ENCODE measurements around the gene ARL10.

Gene ARL10

DNA sequence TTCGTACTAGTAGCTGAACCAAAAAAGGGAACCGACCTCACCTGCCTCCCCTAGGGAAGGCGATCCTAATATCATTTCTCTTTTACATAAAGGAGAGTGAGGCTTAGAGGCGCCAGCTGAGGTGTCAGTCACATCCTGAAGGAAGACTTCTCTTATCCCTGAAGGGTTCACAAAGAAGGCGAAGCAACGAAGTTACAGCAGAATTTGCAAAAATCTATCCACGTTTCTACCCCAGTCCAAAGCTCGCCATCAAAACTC, 3.1 kb upstream of the ARL10 start:
- no peak for DNase-seq

DNA sequence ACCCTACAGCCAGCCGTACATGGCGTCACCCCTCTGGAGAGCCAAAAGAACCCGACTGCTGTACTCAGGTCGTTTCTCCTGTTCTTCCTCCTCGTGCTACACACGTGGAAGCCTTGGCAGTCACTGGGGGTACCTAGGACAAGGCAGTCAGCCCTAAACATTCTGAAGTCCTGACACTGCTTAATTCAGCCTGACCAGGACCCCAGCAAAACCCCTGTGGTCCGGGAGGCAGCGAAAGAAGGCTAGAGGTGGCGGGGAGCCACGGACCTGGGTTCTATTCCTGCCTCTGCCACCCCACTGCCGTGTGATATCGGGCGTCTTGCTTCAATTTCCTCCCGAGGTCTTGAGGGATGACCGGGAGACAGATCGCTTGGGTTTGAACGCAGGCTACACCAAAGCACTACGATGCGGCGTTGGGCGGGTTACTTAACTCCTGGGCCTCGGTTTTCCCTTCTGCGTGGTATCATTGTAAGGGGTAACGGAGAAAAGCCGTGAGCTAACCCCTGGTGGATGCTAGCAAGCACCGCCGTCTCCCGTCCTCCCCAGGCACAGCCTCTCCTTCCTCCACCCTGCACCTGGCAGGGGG, 429 bp upstream of the ARL10 start:
- DNase-seq = peak; percentile 44

DNA sequence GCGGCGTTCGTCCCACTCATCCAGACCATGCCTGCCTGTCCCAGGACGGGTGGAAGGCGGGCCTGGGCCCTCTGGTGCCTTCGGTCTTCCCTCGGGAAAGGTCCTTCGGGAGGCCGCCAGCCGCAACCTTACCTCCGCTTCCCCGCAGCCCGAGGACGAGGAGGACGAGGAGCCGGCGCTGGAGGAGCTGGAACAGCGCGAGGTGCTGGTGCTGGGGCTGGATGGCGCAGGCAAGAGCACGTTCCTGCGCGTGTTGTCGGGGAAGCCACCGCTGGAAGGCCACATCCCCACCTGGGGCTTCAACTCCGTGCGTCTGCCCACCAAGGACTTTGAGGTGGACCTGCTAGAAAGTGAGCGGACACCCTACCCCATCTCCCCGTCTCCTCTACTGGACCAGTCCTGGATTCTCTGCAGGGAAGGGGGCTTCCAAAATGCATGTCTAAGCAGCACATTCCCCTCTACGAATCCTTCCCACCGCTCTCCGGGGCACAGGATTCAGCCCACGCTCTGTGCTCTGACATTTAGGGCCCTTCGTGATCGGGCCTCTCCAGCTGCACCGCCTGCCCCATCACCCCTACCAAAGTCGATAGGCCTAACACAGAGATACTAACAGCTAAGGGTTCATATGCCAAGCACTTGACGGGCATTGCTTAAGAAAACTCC, 1.1 kb downstream of the ARL10 start:
- DNase-seq = no peak

DNA sequence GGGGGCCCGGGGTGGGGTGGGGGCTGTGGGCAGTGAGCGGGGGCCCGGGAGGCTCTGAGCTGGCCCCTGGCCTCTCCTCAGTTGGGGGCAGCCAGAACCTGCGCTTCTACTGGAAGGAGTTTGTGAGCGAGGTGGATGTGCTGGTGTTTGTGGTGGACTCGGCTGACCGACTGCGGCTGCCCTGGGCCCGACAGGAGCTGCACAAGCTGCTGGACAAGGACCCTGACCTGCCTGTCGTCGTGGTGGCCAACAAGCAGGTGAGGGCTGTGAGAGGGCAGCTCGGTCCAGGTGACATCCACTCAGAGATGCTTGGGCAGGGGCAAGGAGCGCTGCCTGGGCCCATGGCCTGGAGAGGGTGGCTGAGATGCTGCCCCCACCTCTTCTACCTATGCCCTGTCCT, 3.4 kb downstream of the ARL10 start:
- DNase-seq = no peak

DNA sequence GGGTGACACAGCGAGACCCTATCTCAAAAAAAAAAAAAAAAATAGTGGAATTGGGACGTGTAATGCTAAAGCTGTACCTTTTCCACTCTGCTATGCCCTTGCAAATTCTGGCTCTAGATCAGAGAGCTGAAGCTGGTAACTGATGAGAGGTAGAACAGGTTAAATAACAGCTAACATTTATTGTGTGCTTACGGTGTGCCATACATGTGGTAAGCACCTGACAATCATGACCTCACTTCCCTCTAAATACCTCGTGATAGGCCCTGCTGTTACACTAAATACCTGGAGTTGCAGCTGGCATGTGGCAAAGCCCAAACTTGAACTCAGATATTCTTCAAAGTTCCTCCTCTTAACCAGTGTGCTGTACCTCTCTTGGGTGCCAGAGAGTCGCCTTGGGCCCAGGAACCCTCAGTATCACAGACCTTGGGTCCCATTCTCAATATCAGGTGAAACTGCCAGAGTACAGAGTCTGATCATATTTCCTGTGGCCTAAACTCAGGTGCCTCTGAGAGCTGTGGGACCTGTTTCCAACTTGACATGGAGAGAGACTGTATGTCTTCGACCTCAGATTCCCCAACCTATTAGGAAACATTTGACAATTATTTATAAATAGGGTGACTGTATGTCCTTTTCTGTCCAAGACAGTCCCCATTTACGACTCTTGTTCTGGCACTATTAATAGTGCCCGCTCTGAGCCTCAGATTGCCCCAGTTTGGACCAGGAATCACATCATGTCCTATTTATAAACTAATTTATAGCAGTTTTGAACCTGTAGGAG, 4.8 kb downstream of the ARL10 start:
- no peak for DNase-seq

DNA sequence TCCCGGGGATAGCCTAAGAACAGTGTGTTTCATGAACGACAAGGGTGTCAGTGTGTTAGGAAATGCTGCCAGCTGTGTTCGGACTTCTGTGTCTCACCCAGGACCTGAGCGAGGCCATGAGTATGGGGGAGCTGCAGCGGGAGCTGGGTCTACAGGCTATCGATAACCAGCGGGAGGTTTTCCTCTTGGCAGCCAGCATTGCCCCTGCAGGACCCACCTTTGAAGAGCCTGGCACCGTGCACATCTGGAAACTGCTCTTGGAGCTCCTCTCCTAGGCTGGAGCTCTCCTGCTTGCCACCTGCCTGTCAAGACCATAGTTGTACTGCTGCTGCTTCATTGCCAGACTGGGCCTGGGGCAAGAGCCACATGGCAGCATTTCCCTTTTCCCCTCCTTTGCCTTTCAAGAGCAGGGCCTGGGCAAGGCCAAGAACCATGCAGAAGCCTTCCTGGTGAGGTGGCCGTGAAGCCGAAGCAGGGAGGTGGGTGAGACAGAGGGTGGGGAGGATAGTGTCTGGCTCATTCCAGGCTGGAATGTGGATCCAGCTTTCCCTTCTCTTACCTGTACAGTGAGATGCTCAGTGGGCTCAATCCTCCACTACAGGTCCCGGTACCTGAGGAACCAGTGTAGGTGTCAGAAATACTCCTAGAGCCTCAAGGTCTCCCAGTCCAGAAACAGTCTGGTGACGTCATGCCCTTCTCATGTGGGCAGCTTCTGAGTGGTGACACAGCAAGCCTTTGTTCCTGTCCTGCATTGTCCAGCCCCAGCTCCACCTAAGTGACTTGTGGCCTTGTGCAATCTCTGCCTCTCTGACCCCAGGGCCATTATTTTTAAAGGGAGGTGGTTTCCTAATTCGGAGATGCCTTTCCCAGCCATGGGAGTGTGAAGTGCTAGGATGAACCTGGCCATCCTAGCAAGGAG, 6.6 kb downstream of the ARL10 start:
- DNase-seq = no peak

DNA sequence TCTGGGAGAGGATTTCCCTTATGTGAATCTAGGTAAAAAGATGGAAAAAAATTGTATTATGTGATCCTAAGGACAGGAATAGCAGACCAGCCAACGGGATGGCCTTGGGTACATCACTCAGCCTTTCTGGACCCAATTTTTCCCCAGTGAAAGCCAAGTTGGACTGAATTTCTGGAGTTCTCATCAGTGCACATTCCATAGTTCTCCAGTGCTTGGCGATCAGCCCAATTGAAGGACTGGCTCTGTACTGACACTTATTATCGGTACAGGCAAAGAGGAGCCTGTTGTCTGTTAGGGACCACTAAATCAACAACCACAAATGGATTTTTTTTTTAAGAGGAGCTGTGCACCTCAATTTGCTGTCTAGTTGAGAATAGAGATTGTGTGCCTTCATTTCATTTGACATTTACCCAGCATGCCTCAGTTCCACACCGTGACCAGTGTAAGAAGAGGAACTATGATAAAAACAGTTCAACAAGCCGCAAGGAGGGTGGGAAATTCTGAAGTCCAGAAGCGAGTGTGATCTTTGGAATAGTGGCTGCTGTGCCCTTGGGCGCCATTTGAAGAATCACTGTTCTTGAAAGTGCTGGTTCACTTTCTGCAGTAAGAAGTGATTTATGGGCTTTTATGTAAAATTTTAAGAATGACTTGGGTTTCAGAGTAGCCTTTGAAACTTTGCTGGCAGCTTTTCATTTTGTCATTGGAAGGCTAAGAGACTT, 8.0 kb downstream of the ARL10 start:
- no peak for DNase-seq

DNA sequence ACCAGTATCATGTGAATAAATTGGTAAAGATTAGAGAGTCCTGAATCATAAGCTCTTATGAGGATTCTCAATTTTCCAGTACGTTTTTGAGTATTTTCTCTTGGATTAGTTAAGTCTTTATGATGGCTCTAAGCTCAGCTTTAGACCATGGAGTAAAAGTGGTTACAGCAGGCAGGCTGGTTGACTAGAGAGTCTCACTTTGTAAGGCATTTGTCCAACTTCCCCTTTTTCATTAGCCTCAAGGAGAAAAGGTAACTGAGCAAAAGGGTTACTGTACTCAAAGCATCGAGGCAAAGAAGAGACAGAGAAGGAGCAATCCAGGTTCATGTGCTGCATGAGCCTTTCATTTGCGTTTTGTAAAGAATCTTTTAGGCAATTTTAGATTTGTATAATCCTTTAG, 14.6 kb downstream of the ARL10 start:
- no peak for DNase-seq

DNA sequence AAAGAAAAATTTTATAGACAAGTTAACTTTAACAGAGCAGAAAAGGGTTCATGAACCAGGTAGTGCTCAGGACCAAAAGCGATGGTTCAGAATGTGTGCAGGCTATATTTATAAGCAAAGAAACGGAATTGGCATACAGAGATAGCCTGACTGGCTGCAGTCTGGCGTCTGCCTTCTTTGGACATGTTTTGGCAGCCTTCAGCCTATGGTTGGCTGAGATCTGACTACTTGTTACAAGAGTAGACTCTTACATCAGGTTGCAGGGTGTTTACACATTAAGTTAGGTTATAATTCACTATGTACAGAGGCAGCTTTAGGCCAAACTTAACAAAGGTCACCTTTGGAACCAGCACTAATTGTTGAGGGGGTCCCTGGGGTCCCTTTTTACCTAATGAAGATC, 16.1 kb downstream of the ARL10 start:
- no peak for DNase-seq

DNA sequence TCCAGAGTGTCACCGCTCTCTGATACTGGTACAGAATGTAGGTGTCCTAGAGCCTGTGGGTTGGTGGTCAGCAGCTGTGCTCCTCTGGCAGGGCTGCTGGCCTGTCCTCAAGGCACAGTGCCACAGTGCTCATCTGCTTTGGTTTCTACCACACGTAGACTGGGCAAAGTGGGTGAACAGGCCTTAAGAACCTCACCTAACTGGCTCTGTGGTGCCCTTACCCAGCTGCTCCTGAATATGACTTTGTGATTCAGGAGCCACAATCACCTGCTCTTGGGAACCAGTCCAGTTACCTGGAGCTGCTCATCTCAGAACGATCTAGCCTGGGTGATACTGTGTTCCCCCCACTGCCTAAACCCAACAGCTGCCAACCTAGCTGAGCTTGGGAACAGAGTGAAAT, 16.7 kb downstream of the ARL10 start:
- DNase-seq = no peak

DNA sequence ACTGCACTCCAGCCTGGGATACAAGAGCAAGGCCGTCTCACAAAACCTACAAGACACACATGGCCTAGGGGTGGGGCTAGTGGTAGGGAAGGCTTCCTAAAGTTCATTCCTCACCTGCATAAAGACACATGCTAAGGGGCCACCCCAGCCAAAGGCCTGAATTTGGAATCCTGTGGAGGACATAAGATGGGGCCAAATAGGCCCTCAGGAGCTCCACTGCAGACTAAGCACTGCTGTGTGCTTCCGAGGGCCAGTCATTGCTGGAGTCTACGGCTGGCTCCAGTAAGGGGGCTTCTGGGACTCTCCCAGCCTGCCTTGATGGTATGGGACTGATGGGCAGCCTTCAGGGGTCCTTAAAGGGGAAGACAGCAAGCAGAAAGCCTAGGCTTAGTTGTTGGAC, 17.4 kb downstream of the ARL10 start:
- DNase-seq = no peak

DNA sequence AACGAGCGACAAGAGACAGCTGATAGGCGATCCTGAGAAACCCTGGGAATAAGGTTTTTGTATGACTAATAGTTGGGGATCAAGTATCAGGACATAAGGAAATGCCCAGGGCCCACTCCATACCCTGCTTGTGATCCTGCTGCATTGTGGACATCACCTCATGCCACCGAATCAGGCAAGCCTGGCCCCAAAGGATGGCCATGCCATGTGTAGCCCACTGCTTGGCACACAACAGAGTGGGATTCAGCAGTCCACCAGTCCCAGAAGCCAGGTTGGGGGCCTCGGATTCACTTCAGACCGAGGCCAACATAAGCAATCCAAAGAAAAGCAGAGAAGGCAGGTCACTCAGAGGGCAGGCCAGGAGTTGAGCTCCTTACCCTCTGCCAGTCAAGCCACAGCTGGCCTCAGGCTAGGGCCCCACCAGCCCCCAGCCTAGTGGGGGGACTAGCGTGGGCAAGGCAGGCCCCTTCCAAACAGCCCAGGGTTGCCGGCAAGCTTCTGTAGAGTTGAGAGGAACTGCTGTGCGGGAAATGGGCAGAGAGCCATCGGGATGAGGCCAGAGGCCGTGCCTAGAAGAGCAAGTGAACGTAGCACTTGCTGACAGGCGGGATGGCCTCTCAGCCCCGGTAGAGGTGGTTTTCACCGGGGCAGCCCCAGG, 18.1 kb downstream of the ARL10 start:
- no peak for DNase-seq

DNA sequence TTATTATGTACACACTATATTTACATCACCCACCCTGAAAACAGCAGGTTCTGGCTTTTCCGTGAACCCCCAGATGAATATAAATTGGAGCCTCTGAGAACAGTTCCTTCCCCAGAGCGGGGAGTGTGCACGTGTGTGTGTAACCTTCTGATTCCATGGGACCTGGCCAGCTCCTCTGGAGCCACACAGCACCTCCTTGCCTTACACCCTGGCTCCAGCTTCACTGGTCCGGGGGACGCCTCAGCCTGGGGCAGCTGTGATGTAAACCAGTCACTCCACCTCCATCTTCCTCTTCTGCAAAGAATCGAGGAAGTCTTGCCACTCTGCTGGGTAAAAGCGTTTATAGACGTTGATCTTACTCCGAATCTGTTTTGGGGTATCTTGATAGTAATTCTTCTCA, 18.7 kb downstream of the ARL10 start:
- no peak for DNase-seq

DNA sequence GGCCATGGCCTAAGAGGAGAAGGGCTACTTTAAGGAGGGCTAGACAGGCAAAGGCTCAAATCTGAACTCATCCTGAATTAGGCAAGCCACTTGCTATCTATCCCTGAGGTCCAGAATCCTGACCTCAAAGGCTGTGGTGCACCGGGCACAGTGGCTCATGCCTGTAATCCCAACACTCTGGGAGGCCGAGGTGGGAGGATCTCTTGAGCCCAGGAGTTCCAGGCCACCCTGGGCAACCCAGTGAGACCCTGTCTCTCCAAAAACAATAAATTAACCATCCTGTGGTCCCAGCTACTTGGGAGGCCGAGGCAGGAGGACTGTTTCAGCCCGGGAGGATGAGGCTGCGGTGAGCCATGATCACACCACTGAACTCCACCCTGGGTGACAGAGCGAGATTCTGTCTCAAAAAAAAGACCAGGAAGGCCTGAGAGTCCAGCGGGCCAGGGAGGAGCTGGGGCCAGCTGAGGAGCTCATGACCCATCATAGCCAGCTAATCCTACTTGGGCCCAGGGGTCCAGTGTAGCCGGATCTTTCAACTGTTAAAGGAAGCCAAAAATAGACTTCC, 19.2 kb downstream of the ARL10 start:
- DNase-seq = no peak

DNA sequence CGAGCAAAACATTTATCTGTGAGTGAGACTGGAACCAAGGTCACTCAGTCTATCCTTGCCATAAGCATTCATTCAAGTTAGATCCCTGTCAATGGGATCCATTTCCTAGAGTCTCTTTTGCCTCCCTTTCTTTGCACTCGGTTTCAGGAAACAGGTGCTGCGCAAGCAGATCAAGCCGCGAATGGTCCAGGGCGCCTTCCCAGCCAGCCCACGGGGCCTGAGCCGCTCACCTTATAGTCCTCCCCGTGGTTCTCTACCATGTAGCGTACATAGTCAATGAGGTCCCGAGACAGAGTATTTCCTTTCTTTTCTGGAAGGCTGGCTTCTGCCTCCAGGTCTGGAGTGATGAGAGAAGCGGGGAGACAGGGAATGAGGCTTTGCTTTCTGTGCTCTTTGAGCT, 19.7 kb downstream of the ARL10 start:
- no peak for DNase-seq

DNA sequence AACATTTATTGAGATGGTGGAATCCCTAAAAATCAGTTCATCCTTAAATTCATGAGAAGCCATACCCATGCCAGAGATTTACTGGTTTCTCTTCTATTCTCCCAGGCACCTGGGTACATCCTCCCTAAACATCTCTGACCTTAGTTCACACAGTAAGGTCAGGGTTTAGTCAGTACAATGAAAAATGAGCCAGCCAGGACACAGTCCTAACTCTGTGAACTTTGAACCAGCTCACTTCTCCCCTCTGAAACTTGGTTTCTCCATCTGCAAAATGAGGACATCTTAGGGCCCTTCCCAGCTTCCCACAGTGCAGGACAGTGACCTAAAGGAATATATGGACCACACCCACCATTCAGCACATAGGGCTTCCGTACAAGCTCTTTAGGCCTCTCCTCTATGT, 21.2 kb downstream of the ARL10 start:
- DNase-seq = no peak

DNA sequence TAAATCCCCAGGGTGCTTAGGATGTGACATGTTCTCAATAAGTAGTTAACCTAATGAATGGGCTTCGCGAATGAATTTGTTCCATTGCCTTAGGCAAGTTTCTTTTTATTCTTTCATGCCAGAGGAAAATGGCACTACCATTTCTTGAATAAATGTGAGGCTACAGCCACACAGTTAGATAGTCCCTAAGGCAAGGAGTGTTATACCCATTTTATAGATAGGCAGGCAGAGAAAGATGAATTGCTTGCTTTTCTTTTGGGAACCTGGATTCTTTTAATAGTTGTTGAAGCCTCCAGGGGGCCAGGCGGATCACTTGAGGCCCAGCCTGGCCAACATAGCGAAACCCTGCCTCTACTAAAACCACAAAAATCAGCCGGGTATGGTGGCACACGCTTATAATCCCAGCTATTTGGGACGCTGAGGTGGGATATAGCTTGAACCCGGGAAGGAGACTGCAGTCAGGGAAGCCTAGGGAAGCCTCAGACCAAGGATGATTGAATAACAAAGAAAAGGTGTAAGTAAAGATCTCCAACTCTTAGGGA, 22.2 kb downstream of the ARL10 start:
- DNase-seq = no peak

DNA sequence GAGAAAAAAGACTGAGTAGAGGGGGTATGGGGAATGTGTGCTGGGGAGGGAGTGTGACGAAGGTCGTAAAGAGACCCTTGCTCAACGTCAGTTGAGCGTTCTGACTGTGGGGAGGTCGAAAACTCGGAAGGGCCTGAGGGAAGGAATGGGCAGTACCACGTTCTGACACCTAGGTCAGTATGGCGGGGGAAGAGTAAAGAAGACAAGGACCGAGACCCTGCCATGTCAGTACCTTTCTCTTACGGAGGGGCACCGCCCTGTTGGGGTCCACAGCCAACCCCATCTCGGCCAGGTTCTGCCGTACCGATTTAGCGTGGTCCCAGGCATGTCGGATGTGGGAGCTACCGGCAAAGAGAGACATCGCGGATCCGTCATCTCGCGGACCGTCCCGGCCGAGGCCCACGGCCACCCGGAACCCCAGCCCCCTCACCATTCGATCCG, 22.7 kb downstream of the ARL10 start:
- DNase-seq = peak; percentile 14

DNA sequence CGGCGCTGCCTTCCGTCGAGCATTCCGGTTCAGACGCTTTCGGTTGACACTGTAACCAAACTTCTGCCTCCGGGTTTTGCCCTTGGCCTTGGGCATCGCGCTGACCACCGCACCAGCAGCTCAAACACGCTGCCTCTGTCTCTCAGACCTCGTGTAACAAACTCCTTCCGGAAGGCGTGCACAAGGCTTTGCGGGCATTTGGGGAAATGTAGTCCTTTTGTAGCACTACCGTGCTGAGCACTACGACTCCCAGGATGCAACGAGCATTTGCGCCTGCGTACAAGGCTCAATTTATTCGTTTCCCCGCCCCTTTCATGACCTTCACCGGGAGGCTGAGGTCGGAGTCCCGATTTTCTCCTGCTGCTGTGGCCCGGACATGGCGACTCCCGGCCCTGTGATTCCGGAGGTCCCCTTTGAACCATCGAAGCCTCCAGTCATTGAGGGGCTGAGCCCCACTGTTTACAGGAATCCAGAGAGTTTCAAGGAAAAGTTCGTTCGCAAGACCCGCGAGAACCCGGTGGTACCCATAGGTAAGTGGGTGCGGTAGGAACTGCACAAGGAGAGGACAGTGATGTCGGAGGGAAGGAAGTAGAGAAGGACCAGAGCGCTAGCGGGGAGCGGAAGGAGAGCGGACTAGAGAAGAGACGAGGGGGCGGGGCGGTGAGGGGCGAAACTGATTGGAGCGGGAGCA, 23.3 kb downstream of the ARL10 start, which contains the start of the genes HIGD2A and NOP16:
HIGD2A (plus strand) TSS at position 308 of the 691 bp plus-strand sequence; CDS start at position 377, 69 bp downstream.
NOP16 (minus strand) TSS at position 155 of the 691 bp plus-strand sequence; CDS start at position 96, 59 bp downstream.
- peak; percentile 97 for DNase-seq
